HL-60 (cell line): ENCODE measurements around the gene LY6G5B.

Experiments used
- GABPA ChIP-seq: IDR thresholded peaks from 2 replicates; pipeline ENCODE4 v1.6.1; 2012; ENCODE audit warnings: low read depth
- TF ChIP-seq, protein P1 (sequence below): IDR thresholded peaks from one replicate; pipeline ENCODE4 v1.5.1; 2011; ENCODE audit warnings: low read length, control low read depth, inconsistent platforms; ENCODE audit not compliant: insufficient read depth

- TF ChIP-seq, protein P1, sequence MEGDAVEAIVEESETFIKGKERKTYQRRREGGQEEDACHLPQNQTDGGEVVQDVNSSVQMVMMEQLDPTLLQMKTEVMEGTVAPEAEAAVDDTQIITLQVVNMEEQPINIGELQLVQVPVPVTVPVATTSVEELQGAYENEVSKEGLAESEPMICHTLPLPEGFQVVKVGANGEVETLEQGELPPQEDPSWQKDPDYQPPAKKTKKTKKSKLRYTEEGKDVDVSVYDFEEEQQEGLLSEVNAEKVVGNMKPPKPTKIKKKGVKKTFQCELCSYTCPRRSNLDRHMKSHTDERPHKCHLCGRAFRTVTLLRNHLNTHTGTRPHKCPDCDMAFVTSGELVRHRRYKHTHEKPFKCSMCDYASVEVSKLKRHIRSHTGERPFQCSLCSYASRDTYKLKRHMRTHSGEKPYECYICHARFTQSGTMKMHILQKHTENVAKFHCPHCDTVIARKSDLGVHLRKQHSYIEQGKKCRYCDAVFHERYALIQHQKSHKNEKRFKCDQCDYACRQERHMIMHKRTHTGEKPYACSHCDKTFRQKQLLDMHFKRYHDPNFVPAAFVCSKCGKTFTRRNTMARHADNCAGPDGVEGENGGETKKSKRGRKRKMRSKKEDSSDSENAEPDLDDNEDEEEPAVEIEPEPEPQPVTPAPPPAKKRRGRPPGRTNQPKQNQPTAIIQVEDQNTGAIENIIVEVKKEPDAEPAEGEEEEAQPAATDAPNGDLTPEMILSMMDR, result no peak
- TF ChIP-seq GABPA, result no peak
Observed at GRCh38 chr6:31710523-31711219, 40.9 kb downstream of the LY6G5B start.
